WTC11 (cell line): ENCODE results near the gene ALDOC. TPM values are rescaled to one million over a fixed set of nuclear protein-coding genes. Genes with fewer than 3 reads are reported as not detected.

Experiments used
- ATAC-seq: fragments of 200-7000 bp; cut with Tn5 transposase; 2 replicates; pipeline ENCODE4 v1.10.0; 2021; ENCODE audit warnings: mild to moderate bottlenecking, moderate library complexity
- CTCF ChIA-PET: fragments of 300-600 bp; sonication (Branson Sonifier 250); formaldehyde crosslinking; loops from one replicate; lab custom pipeline; 2021; ENCODE audit warnings: antibody characterized with exemption; lab: Charles Lee
- POLR2A ChIA-PET: fragments of 350-600 bp; sonication (Branson Sonifier 250); formaldehyde crosslinking; loops from one replicate; lab custom pipeline; 2021; ENCODE audit warnings: antibody characterized with exemption; lab: Charles Lee
- DNase-seq: peaks from one replicate; pipeline ENCODE4 v3.0.0; 2021; ENCODE audit warnings: low spot score
- H3K27ac Mint-ChIP-seq: 2 replicates; pipeline ENCODE4 v1.8.0; 2021; ENCODE audit warnings: mixed read lengths
- H3K27me3 Mint-ChIP-seq: 2 replicates; pipeline ENCODE4 v1.8.0; 2021; ENCODE audit warnings: low read depth, mild to moderate bottlenecking, moderate library complexity, mixed read lengths
- H3K36me3 Mint-ChIP-seq: 2 replicates; pipeline ENCODE4 v1.8.0; 2021; ENCODE audit warnings: mixed read lengths
- H3K4me1 Mint-ChIP-seq: 2 replicates; pipeline ENCODE4 v1.8.0; 2022; ENCODE audit warnings: mixed read lengths
- H3K4me3 Mint-ChIP-seq: 2 replicates; pipeline ENCODE4 v1.8.0; 2021; ENCODE audit warnings: mild to moderate bottlenecking, moderate library complexity, mixed read lengths
- H3K9me3 Mint-ChIP-seq: 2 replicates; pipeline ENCODE4 v1.8.0; 2021; ENCODE audit warnings: mixed read lengths
- ELF4 ChIP-seq: sonication (generic); formaldehyde crosslinking; IDR thresholded peaks from 2 replicates; pipeline ENCODE4 v1.8.1; 2022; ENCODE audit warnings: low read depth, mild to moderate bottlenecking, moderate library complexity, missing genetic modification reagents
- ESRRA ChIP-seq: sonication (generic); formaldehyde crosslinking; IDR thresholded peaks from 2 replicates; pipeline ENCODE4 v1.8.1; 2022; ENCODE audit warnings: mild to moderate bottlenecking, missing genetic modification reagents, borderline replicate concordance
- ETV6 ChIP-seq: sonication (generic); formaldehyde crosslinking; IDR thresholded peaks from 2 replicates; pipeline ENCODE4 v1.8.1; 2022; ENCODE audit warnings: mild to moderate bottlenecking, missing genetic modification reagents
- JAZF1 ChIP-seq: fragments of 250-450 bp; sonication (Bioruptor Pico); IDR thresholded peaks from 2 replicates; pipeline ENCODE4 v1.9.0; 2021; ENCODE audit warnings: moderate library complexity, mild to moderate bottlenecking, inconsistent platforms
- NR1H2 ChIP-seq: sonication (generic); formaldehyde crosslinking; IDR thresholded peaks from 2 replicates; pipeline ENCODE4 v1.9.0; 2021; ENCODE audit warnings: mild to moderate bottlenecking, moderate library complexity, missing genetic modification reagents
- NR3C1 ChIP-seq: sonication (generic); formaldehyde crosslinking; conservative IDR thresholded peaks from 2 replicates; pipeline ENCODE4 v1.8.1; 2023; ENCODE audit warnings: low read depth, mild to moderate bottlenecking, missing genetic modification reagents
- PRRX2 ChIP-seq: fragments of 250-450 bp; sonication (Bioruptor Pico); IDR thresholded peaks from 2 replicates; pipeline ENCODE4 v1.8.0; 2021; ENCODE audit warnings: mild to moderate bottlenecking
- RELA ChIP-seq: sonication (generic); formaldehyde crosslinking; IDR thresholded peaks from 2 replicates; pipeline ENCODE4 v1.8.1; 2022; ENCODE audit warnings: missing genetic modification reagents, mild to moderate bottlenecking, borderline replicate concordance
- SOX15 ChIP-seq: fragments of 250-450 bp; sonication (Bioruptor Pico); IDR thresholded peaks from 2 replicates; pipeline ENCODE4 v1.9.0; 2021; ENCODE audit warnings: mild to moderate bottlenecking
- SP1 ChIP-seq: sonication (generic); formaldehyde crosslinking; conservative IDR thresholded peaks from 2 replicates; pipeline ENCODE4 v1.8.1; 2022; ENCODE audit warnings: missing genetic modification reagents
- TCF7 ChIP-seq: sonication (generic); formaldehyde crosslinking; IDR thresholded peaks from 2 replicates; pipeline ENCODE4 v1.8.0; 2022; ENCODE audit warnings: mild to moderate bottlenecking, low read depth, missing genetic modification reagents, moderate library complexity
- TEAD1 ChIP-seq: sonication (generic); formaldehyde crosslinking; IDR thresholded peaks from 2 replicates; pipeline ENCODE4 v1.8.0; 2022; ENCODE audit warnings: mild to moderate bottlenecking, missing genetic modification reagents
- ZNF219 ChIP-seq: sonication (generic); formaldehyde crosslinking; IDR thresholded peaks from 2 replicates; pipeline ENCODE4 v1.8.0; 2023; ENCODE audit warnings: missing genetic modification reagents, mild to moderate bottlenecking, borderline replicate concordance
- ZNF232 ChIP-seq: sonication (generic); formaldehyde crosslinking; IDR thresholded peaks from 2 replicates; pipeline ENCODE4 v1.8.0; 2022; ENCODE audit warnings: mild to moderate bottlenecking, missing genetic modification reagents
- ZNF416 ChIP-seq: fragments of 250-450 bp; sonication (Bioruptor Pico); IDR thresholded peaks from 2 replicates; pipeline ENCODE4 v1.9.0; 2021; ENCODE audit warnings: mild to moderate bottlenecking, inconsistent platforms
- ZNF423 ChIP-seq: fragments of 250-450 bp; sonication (Bioruptor Pico); IDR thresholded peaks from 2 replicates; pipeline ENCODE4 v2.1.2; 2022; ENCODE audit warnings: mild to moderate bottlenecking, moderate library complexity
- total RNA-seq: library from RNA; stranded (reverse); gene quantifications from 3 replicates; pipeline ENCODE4 v1.2.3, GENCODE V29; 2021
- TF ChIP-seq, protein P1 (sequence below): fragments of 250-450 bp; sonication (Bioruptor Pico); IDR thresholded peaks from 2 replicates; pipeline ENCODE4 v1.9.0; 2021; ENCODE audit warnings: mild to moderate bottlenecking
- TF ChIP-seq, protein P2 (sequence below): sonication (generic); formaldehyde crosslinking; IDR thresholded peaks from 2 replicates; pipeline ENCODE4 v1.8.1; 2023; ENCODE audit warnings: mild to moderate bottlenecking, missing genetic modification reagents
- TF ChIP-seq, protein P3 (sequence below): sonication (generic); formaldehyde crosslinking; IDR thresholded peaks from 2 replicates; pipeline ENCODE4 v1.8.1; 2022; ENCODE audit warnings: mild to moderate bottlenecking, moderate library complexity, missing genetic modification reagents
- TF ChIP-seq, protein P4 (sequence below): fragments of 200-600 bp; IDR thresholded peaks from 2 replicates; pipeline ENCODE4 v1.8.0; 2022; ENCODE audit warnings: antibody characterized with exemption
- TF ChIP-seq, protein P5 (sequence below): fragments of 250-450 bp; sonication (Bioruptor Pico); IDR thresholded peaks from 2 replicates; pipeline ENCODE4 v1.9.0; 2021; ENCODE audit warnings: moderate library complexity, mild to moderate bottlenecking, inconsistent platforms, borderline replicate concordance
- TF ChIP-seq, protein P6 (sequence below): sonication (generic); formaldehyde crosslinking; IDR thresholded peaks from 2 replicates; pipeline ENCODE4 v1.8.0; 2022; ENCODE audit warnings: mild to moderate bottlenecking, missing genetic modification reagents
- TF ChIP-seq, protein P7 (sequence below): sonication (generic); formaldehyde crosslinking; IDR thresholded peaks from 2 replicates; pipeline ENCODE4 v1.8.1; 2022; ENCODE audit warnings: missing genetic modification reagents, borderline replicate concordance
- TF ChIP-seq, protein P8 (sequence below): sonication (generic); formaldehyde crosslinking; IDR thresholded peaks from 2 replicates; pipeline ENCODE4 v1.8.1; 2022; ENCODE audit warnings: low read depth, missing genetic modification reagents, borderline replicate concordance
- TF ChIP-seq, protein P9 (sequence below): sonication (generic); formaldehyde crosslinking; IDR thresholded peaks from 2 replicates; pipeline ENCODE4 v1.8.1; 2023; ENCODE audit warnings: mild to moderate bottlenecking, missing genetic modification reagents

The ALDOC gene
- total RNA-seq, 1 experiment from 2014 or later: 73.5 TPM

DNA sequence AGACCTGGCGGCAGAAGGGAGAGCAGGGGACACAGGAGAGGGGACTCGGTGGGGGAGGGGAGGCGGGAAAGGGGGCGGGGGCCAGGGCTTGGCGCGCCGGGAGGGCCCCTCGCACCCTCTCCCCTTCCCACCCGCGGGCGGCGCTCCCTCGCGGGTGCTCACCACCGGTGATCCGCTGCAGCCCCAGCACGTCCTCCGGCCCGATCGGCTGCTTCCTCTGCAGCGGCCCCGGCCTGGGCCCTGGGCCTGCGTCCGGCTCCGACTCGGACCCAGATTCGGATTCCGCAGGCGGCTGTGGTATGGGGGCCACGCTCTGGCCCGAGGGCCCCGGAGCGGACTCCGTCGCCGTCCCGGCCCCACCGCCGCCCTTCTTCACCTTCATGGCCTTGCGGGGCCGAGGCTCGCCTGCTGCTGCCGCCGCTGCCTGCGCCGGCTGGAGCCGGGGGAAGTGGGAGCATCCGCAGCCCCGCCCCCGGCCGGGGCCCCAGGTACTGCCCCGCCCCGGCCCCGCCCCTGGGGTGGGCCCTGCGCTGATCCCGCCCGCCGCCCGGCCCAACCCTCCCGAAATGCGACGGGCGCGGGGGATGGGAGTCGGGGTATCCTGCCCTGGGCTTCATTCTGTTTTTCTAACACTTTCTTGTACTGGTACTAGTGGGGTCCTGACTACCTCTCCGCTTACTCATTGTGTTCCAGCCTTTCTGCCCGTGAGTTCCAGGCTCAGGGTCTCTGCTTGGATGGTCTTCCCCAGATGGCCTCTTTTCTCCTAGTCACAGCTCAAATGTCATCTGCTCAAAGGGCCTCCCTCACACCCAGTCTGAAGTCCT is 24.3 kb downstream of the ALDOC start, which contains the start of gene UNC119:
UNC119 (minus strand) TSS at position 449 of the 824 bp plus-strand sequence; CDS start at position 382, 67 bp downstream.
- ATAC-seq (peak; percentile 84), DNase-seq (peak; percentile 83)
- H3K4me3 Mint-ChIP-seq: peak within 1 kb of the TSS; percentile 97
- H3K36me3 Mint-ChIP-seq: peaks cover 33% of the 10 kb centered on the region
- POLR2A ChIA-PET: interaction anchor here (0.7 to 1.2 kb wide), 2 partner anchors 19 to 24 kb away, joined by 4 to 8 read pairs; partner anchors contain the start of genes ALDOC and PIGS
- H3K27me3 Mint-ChIP-seq: no peaks in the 10 kb centered on the region
- H3K9me3 Mint-ChIP-seq: no peaks in the 10 kb centered on the region
- CTCF ChIA-PET: interaction anchor here (0.8 to 1.7 kb wide), 5 partner anchors 12 to 144 kb away, joined by 3 to 7 read pairs (median 5); partner anchors contain the start of gene ALDOC
- peaks cover 23% of the 10 kb centered on the region for H3K4me1 Mint-ChIP-seq
- H3K27ac Mint-ChIP-seq: peak within 1 kb of the TSS; percentile 42
- TF ChIP-seq TEAD1 (CRISPR knock-in tag) (no peak), ZNF416 (CRISPR knock-in tag) (no peak), ESRRA (CRISPR knock-in tag) (no peak), TCF7 (CRISPR knock-in tag) (no peak), JAZF1 (CRISPR knock-in tag) (no peak), SP1 (CRISPR knock-in tag) (peak; percentile 57; the same call in 1 of the 2 replicates), RELA (CRISPR knock-in tag) (peak; percentile 43; the same call in 1 of the 2 replicates), ELF4 (peak; percentile 77; the same call in 1 of the 2 replicates), ETV6 (CRISPR knock-in tag) (no peak), SOX15 (CRISPR knock-in tag) (no peak), ZNF423 (CRISPR knock-in tag) (no peak), PRRX2 (CRISPR knock-in tag) (no peak), NR1H2 (CRISPR knock-in tag) (no peak), ZNF232 (no peak), NR3C1 (no peak), ZNF219 (CRISPR knock-in tag) (no peak)
- TF ChIP-seq, protein P1, sequence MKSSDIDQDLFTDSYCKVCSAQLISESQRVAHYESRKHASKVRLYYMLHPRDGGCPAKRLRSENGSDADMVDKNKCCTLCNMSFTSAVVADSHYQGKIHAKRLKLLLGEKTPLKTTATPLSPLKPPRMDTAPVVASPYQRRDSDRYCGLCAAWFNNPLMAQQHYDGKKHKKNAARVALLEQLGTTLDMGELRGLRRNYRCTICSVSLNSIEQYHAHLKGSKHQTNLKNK: no peak
- TF ChIP-seq, protein P2, sequence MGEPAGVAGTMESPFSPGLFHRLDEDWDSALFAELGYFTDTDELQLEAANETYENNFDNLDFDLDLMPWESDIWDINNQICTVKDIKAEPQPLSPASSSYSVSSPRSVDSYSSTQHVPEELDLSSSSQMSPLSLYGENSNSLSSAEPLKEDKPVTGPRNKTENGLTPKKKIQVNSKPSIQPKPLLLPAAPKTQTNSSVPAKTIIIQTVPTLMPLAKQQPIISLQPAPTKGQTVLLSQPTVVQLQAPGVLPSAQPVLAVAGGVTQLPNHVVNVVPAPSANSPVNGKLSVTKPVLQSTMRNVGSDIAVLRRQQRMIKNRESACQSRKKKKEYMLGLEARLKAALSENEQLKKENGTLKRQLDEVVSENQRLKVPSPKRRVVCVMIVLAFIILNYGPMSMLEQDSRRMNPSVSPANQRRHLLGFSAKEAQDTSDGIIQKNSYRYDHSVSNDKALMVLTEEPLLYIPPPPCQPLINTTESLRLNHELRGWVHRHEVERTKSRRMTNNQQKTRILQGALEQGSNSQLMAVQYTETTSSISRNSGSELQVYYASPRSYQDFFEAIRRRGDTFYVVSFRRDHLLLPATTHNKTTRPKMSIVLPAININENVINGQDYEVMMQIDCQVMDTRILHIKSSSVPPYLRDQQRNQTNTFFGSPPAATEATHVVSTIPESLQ (CRISPR knock-in tag): 0 out of 2 replicates have a peak, but pooled peaks have one; percentile 56
- TF ChIP-seq, protein P3, sequence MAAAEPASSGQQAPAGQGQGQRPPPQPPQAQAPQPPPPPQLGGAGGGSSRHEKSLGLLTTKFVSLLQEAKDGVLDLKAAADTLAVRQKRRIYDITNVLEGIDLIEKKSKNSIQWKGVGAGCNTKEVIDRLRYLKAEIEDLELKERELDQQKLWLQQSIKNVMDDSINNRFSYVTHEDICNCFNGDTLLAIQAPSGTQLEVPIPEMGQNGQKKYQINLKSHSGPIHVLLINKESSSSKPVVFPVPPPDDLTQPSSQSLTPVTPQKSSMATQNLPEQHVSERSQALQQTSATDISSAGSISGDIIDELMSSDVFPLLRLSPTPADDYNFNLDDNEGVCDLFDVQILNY (CRISPR knock-in tag): 0 out of 2 replicates have a peak, but pooled peaks have one; percentile 28
- TF ChIP-seq, protein P4, sequence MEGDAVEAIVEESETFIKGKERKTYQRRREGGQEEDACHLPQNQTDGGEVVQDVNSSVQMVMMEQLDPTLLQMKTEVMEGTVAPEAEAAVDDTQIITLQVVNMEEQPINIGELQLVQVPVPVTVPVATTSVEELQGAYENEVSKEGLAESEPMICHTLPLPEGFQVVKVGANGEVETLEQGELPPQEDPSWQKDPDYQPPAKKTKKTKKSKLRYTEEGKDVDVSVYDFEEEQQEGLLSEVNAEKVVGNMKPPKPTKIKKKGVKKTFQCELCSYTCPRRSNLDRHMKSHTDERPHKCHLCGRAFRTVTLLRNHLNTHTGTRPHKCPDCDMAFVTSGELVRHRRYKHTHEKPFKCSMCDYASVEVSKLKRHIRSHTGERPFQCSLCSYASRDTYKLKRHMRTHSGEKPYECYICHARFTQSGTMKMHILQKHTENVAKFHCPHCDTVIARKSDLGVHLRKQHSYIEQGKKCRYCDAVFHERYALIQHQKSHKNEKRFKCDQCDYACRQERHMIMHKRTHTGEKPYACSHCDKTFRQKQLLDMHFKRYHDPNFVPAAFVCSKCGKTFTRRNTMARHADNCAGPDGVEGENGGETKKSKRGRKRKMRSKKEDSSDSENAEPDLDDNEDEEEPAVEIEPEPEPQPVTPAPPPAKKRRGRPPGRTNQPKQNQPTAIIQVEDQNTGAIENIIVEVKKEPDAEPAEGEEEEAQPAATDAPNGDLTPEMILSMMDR: no peak
- TF ChIP-seq, protein P5, sequence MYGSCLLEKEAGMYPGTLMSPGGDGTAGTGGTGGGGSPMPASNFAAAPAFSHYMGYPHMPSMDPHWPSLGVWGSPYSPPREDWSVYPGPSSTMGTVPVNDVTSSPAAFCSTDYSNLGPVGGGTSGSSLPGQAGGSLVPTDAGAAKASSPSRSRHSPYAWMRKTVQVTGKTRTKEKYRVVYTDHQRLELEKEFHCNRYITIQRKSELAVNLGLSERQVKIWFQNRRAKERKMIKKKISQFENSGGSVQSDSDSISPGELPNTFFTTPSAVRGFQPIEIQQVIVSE (CRISPR knock-in tag): no peak
- TF ChIP-seq, protein P6, sequence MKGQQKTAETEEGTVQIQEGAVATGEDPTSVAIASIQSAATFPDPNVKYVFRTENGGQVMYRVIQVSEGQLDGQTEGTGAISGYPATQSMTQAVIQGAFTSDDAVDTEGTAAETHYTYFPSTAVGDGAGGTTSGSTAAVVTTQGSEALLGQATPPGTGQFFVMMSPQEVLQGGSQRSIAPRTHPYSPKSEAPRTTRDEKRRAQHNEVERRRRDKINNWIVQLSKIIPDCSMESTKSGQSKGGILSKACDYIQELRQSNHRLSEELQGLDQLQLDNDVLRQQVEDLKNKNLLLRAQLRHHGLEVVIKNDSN: 0 out of 2 replicates have a peak, but pooled peaks have one; percentile 21
- TF ChIP-seq, protein P7, sequence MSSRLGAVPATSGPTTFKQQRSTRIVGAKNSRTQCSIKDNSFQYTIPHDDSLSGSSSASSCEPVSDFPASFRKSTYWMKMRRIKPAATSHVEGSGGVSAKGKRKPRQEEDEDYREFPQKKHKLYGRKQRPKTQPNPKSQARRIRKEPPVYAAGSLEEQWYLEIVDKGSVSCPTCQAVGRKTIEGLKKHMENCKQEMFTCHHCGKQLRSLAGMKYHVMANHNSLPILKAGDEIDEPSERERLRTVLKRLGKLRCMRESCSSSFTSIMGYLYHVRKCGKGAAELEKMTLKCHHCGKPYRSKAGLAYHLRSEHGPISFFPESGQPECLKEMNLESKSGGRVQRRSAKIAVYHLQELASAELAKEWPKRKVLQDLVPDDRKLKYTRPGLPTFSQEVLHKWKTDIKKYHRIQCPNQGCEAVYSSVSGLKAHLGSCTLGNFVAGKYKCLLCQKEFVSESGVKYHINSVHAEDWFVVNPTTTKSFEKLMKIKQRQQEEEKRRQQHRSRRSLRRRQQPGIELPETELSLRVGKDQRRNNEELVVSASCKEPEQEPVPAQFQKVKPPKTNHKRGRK (CRISPR knock-in tag): no peak
- TF ChIP-seq, protein P8, sequence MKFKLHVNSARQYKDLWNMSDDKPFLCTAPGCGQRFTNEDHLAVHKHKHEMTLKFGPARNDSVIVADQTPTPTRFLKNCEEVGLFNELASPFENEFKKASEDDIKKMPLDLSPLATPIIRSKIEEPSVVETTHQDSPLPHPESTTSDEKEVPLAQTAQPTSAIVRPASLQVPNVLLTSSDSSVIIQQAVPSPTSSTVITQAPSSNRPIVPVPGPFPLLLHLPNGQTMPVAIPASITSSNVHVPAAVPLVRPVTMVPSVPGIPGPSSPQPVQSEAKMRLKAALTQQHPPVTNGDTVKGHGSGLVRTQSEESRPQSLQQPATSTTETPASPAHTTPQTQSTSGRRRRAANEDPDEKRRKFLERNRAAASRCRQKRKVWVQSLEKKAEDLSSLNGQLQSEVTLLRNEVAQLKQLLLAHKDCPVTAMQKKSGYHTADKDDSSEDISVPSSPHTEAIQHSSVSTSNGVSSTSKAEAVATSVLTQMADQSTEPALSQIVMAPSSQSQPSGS: 0 out of 2 replicates have a peak, but pooled peaks have one; percentile 22
- TF ChIP-seq, protein P9, sequence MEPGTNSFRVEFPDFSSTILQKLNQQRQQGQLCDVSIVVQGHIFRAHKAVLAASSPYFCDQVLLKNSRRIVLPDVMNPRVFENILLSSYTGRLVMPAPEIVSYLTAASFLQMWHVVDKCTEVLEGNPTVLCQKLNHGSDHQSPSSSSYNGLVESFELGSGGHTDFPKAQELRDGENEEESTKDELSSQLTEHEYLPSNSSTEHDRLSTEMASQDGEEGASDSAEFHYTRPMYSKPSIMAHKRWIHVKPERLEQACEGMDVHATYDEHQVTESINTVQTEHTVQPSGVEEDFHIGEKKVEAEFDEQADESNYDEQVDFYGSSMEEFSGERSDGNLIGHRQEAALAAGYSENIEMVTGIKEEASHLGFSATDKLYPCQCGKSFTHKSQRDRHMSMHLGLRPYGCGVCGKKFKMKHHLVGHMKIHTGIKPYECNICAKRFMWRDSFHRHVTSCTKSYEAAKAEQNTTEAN: peak; percentile 48; the same call in 1 of the 2 replicates
